Femur (tissue), 1 donor: ENCODE results near the gene DOLPP1.

Experiments
- DNase-seq: peaks from one replicate; pipeline ENCODE4 v3.0.0-alpha.2; 2017

Gene DOLPP1

GRCh38 chr9:129068110-129068509 lies 12.8 kb upstream of the DOLPP1 start:
- no peak for DNase-seq

- peak; percentile 78 for DNase-seq
These were observed 11.7 kb upstream of the DOLPP1 start for GRCh38 chr9:129068990-129069861.

GRCh38 chr9:129069862-129070641 lies 10.9 kb upstream of the DOLPP1 start:
- DNase-seq: no peak

GRCh38 chr9:129070696-129071525 lies 10.0 kb upstream of the DOLPP1 start:
- no peak for DNase-seq

- no peak for DNase-seq
These were observed 9.3 kb upstream of the DOLPP1 start for GRCh38 chr9:129071526-129072126.

GRCh38 chr9:129072171-129072570 lies 8.7 kb upstream of the DOLPP1 start:
- no peak for DNase-seq

GRCh38 chr9:129073404-129073803 lies 7.5 kb upstream of the DOLPP1 start:
- DNase-seq: no peak

GRCh38 chr9:129074106-129074505 lies 6.8 kb upstream of the DOLPP1 start:
- no peak for DNase-seq

GRCh38 chr9:129075996-129076639 lies 4.8 kb upstream of the DOLPP1 start:
- no peak for DNase-seq

- no peak for DNase-seq
These were observed 4.3 kb upstream of the DOLPP1 start for GRCh38 chr9:129076640-129077037.

GRCh38 chr9:129077236-129077635 lies 3.7 kb upstream of the DOLPP1 start:
- no peak for DNase-seq

- DNase-seq: peak; percentile 12
These were observed 2.0 kb upstream of the DOLPP1 start for GRCh38 chr9:129078691-129079503.

GRCh38 chr9:129079829-129080228 lies 1.1 kb upstream of the DOLPP1 start:
- DNase-seq: no peak

- DNase-seq: no peak
These were observed 662 bp upstream of the DOLPP1 start for GRCh38 chr9:129080298-129080600.

GRCh38 chr9:129081388-129081904 lies 535 bp downstream of the DOLPP1 start:
- DNase-seq: no peak

- no peak for DNase-seq
These were observed 3.2 kb downstream of the DOLPP1 start for GRCh38 chr9:129084087-129084486.

GRCh38 chr9:129089246-129089645 lies 8.3 kb downstream of the DOLPP1 start:
- DNase-seq: no peak

GRCh38 chr9:129093602-129094386 lies 12.9 kb downstream of the DOLPP1 start:
- DNase-seq: no peak

- no peak for DNase-seq
These were observed 13.7 kb downstream of the DOLPP1 start for GRCh38 chr9:129094387-129095169.
